Kidney (tissue), 14 donors: ENCODE results near the gene ARHGAP44. TPM values are rescaled to one million over a fixed set of nuclear protein-coding genes. Genes with fewer than 3 reads are reported as not detected.

Experiments used
- DNase-seq, 5 donors: peaks; one replicate each; pipeline ENCODE4 v3.0.0-alpha.2; 2013 to 2020
- FAIRE-seq: peaks from 2 replicates; lab custom pipeline; 2012; peaks lifted over from hg19 to GRCh38; lab: Jason Lieb, UNC
- H3K27ac ChIP-seq, 2 donors: one replicate each; pipeline ENCODE4 v1.7.0; 2013; ENCODE audit warnings: low read depth in 2 of 2, low read length in 2 of 2, inconsistent platforms in 1 of 2
- H3K27me3 ChIP-seq: one replicate; pipeline ENCODE4 v1.7.1; 2013; ENCODE audit warnings: low read length, inconsistent platforms; ENCODE audit not compliant: control insufficient read depth, insufficient read depth
- H3K36me3 ChIP-seq, 3 donors: one replicate each; pipeline versions ENCODE4 v1.7.0 to v1.7.1; 2013; ENCODE audit warnings: low read length in 3 of 3, control low read depth in 1 of 3, inconsistent platforms in 1 of 3; ENCODE audit not compliant: insufficient read depth in 3 of 3, control insufficient read depth in 2 of 3
- H3K4me1 ChIP-seq, 3 donors: one replicate each; pipeline versions ENCODE4 v1.7.0 to v1.7.1; 2013; ENCODE audit warnings: low read length in 3 of 3, inconsistent platforms in 1 of 3, low read depth in 1 of 3; ENCODE audit not compliant: control insufficient read depth in 2 of 3, insufficient read depth in 2 of 3
- H3K4me3 ChIP-seq, 3 donors: one replicate each; pipeline versions ENCODE4 v1.7.0 to v1.8.1; 2013; ENCODE audit warnings: low read length in 3 of 3, control low read depth in 1 of 3, inconsistent platforms in 1 of 3
- H3K9ac ChIP-seq, 3 donors: one replicate each; pipeline versions ENCODE4 v1.7.0 to v1.7.1; 2013; ENCODE audit warnings: low read length in 3 of 3, control low read depth in 1 of 3, inconsistent platforms in 1 of 3
- H3K9me3 ChIP-seq, 3 donors: one replicate each; pipeline versions ENCODE4 v1.7.0 to v1.7.1; 2013; ENCODE audit warnings: low read length in 3 of 3, control low read depth in 1 of 3, inconsistent platforms in 1 of 3; ENCODE audit not compliant: control insufficient read depth in 2 of 3, insufficient read depth in 1 of 3
- CTCF ChIP-seq: IDR thresholded peaks from 3 replicates; pipeline ENCODE4 v1.5.1; 2012; ENCODE audit warnings: mild to moderate bottlenecking, moderate library complexity, borderline replicate concordance; ENCODE audit not compliant: insufficient read depth; ENCODE audit errors: extremely low read depth
- intact Hi-C: fragments of 100-400 bp; cut with DNase I; formaldehyde crosslinking; loops from one replicate; pipeline ENCODE4 v1.11.1; 2022
- polyA plus RNA-seq: library from polyadenylated mRNA; stranded (reverse); fragments of 350-450 nt; fragmentation: Illumina TruSeq; extraction: RNeasy Lipid Tissue Mini Kit (QIAGEN cat#74804); gene quantifications from one replicate; pipeline ENCODE4 v1.2.3, GENCODE V29; 2014; ENCODE audit warnings: low read depth, low replicate concordance; ENCODE audit not compliant: insufficient read depth
- total RNA-seq: library from RNA; stranded (reverse); fragmentation: NEBNext Ultra II Directional; extraction: Animal tissue kit (Norgen Biotek cat#: 25700); gene quantifications from one replicate; pipeline ENCODE4 v1.2.1, GENCODE V29; 2021
- donor health status: control.
- donor health status: control.
- donor health status: control.
- donor health status: control.
- donor health status: control.
- donor health status: DM: yes; HTN: yes; CAD: no.
- donor health status: Normal renal cell carcinoma (clear cell type).

The ARHGAP44 gene
- total and polyA plus RNA-seq, 2 donors from 2014 or later: 3.7 to 8.4 TPM

GRCh38 chr17:12909046-12909445 is 119.7 kb downstream of the ARHGAP44 start:
- H3K4me3 ChIP-seq: no peak overlapping the region
- no peaks in the 10 kb centered on the region for H3K27me3 ChIP-seq
- H3K36me3 ChIP-seq: no peaks in the 10 kb centered on the region
- no peak overlapping the region for H3K9ac ChIP-seq
- DNase-seq (no peak), FAIRE-seq (no peak)
- H3K4me1 ChIP-seq: no peaks in the 10 kb centered on the region
- H3K27ac ChIP-seq: no peak overlapping the region
- TF ChIP-seq CTCF: no peak
- peaks cover 0 to 7% (median 0%) of the 10 kb centered on the region in 3 donors for H3K9me3 ChIP-seq
- intact Hi-C loops: no loop called here

DNA sequence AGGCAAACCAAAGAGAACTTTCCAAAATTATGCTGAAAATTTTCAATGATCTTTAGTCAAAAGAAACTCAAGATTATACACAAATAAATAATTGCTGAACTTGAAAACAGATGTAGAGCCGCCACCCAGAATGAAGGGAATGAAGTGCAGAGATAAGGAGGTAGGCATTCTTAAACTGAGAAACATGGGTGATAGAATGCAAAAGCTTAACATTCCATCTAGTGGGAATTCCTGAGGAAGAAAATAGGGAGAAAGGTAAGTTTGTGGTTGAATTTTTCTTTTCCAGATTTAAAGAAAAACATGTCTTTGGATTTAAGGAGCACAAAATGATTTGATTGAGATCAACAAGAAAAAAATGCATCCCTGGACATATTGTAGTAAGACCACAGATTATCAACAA is 120.2 kb downstream of the ARHGAP44 start:
- DNase-seq: no peak
- FAIRE-seq: no peak
- TF ChIP-seq CTCF: no peak
- intact Hi-C loops: no loop called here
- Histone ChIP-seq H3K27me3 (no peaks in the 10 kb centered on the region), H3K36me3 (no peaks in the 10 kb centered on the region), H3K4me3 (no peak overlapping the region), H3K4me1 (no peaks in the 10 kb centered on the region), H3K9ac (no peak overlapping the region), H3K27ac (no peak overlapping the region), H3K9me3 (peaks cover 0 to 7% (median 0%) of the 10 kb centered on the region in 3 donors)

GRCh38 chr17:12911239-12911638 is 121.9 kb downstream of the ARHGAP44 start:
- intact Hi-C loops: no loop called here
- H3K4me3 ChIP-seq: no peak overlapping the region
- FAIRE-seq: no peak
- no peaks in the 10 kb centered on the region for H3K4me1 ChIP-seq
- no peak for TF ChIP-seq CTCF
- peaks cover 0 to 7% (median 0%) of the 10 kb centered on the region in 3 donors for H3K9me3 ChIP-seq
- no peak for DNase-seq
- no peak overlapping the region for H3K9ac ChIP-seq
- no peaks in the 10 kb centered on the region for H3K27me3 ChIP-seq
- H3K27ac ChIP-seq: no peak overlapping the region
- H3K36me3 ChIP-seq: no peaks in the 10 kb centered on the region

DNA sequence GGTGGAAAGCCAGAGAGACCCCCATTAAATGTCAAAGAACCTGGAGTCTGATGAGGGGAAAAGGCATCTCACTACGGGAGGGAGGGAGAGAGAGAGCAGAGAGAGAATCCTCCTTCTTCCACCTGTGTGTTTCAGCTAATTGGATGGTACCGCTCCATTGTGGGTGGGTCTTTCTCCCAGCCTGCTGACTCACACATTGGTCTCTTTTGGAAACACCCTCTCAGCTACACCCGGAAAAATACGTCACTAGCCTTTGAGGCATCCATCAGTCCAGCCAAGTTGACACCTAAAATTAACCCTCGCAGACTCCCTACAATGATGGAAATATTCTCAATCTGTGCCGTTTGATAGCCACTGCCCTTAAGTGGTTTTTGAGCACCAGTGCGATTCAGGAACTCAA is 128.1 kb downstream of the ARHGAP44 start:
- no peak for DNase-seq
- no peaks in the 10 kb centered on the region for H3K27me3 ChIP-seq
- FAIRE-seq: no peak
- no peaks in the 10 kb centered on the region for H3K4me1 ChIP-seq
- H3K36me3 ChIP-seq: peaks cover 0 to 4% (median 0%) of the 10 kb centered on the region in 3 donors
- intact Hi-C loops: no loop called here
- no peak for TF ChIP-seq CTCF
- no peak overlapping the region for H3K4me3 ChIP-seq
- H3K9me3 ChIP-seq: no peaks in the 10 kb centered on the region
- no peak overlapping the region for H3K9ac ChIP-seq
- no peak overlapping the region for H3K27ac ChIP-seq
